ENCODE data around the gene EPHB2.
"Not testable (repeated sequence)": the region's sequence is repeated elsewhere in the genome, so short reads cannot be mapped to it uniquely, and the experiment has no call there.

EPHB2 gene

GRCh38 chr1:22710701-22711049 lies at the start of gene EPHB2:
TSS of gene EPHB2 (plus strand) at chr1:22710839. CDS start at chr1:22710983, 144 bp downstream.
- DNase-seq, result peak; percentile 13

GRCh38 chr1:22661880-22662279 lies 48.8 kb upstream of the EPHB2 start:
- DNase-seq, result no peak

GRCh38 chr1:22662318-22662717 lies 48.3 kb upstream of the EPHB2 start:
- no peak for DNase-seq

GRCh38 chr1:22662986-22663408 lies 47.6 kb upstream of the EPHB2 start:
- no peak for DNase-seq

GRCh38 chr1:22665752-22666151 lies 44.9 kb upstream of the EPHB2 start:
- no peak for DNase-seq

- DNase-seq, result no peak
These were observed 44.2 kb upstream of the EPHB2 start for GRCh38 chr1:22666412-22666811.

GRCh38 chr1:22668840-22669239 lies 41.8 kb upstream of the EPHB2 start:
- DNase-seq, result not testable (repeated sequence)

GRCh38 chr1:22670352-22670975 lies 40.2 kb upstream of the EPHB2 start:
- no peak for DNase-seq

GRCh38 chr1:22671999-22672398 lies 38.6 kb upstream of the EPHB2 start:
- no peak for DNase-seq

- DNase-seq, result no peak
These were observed 36.9 kb upstream of the EPHB2 start for GRCh38 chr1:22673486-22674409.

GRCh38 chr1:22674410-22674749 lies 36.3 kb upstream of the EPHB2 start:
- DNase-seq, result no peak

GRCh38 chr1:22676151-22676550 lies 34.5 kb upstream of the EPHB2 start:
- DNase-seq, result not testable (repeated sequence)

- DNase-seq, result no peak
These were observed 33.6 kb upstream of the EPHB2 start for GRCh38 chr1:22676916-22677583.

GRCh38 chr1:22677931-22678896 lies 32.4 kb upstream of the EPHB2 start:
- DNase-seq, result no peak

- no peak for DNase-seq
These were observed 29.9 kb upstream of the EPHB2 start for GRCh38 chr1:22680726-22681125.

- DNase-seq, result no peak
These were observed 28.9 kb upstream of the EPHB2 start for GRCh38 chr1:22681556-22682276.

- no peak for DNase-seq
These were observed 27.1 kb upstream of the EPHB2 start for GRCh38 chr1:22683547-22683946.

GRCh38 chr1:22685591-22686059 lies 25.0 kb upstream of the EPHB2 start:
- no peak for DNase-seq

- DNase-seq, result no peak
These were observed 23.4 kb upstream of the EPHB2 start for GRCh38 chr1:22687191-22687590.

GRCh38 chr1:22688466-22688865 lies 22.2 kb upstream of the EPHB2 start:
- no peak for DNase-seq

- no peak for DNase-seq
These were observed 21.1 kb upstream of the EPHB2 start for GRCh38 chr1:22689505-22689904.

All from CD4-positive, alpha-beta T cell treated with Interleukin-17A for 4 hours (primary cell).